ENCODE measurements around the gene SLC2A6. TPM values are rescaled to one million over a fixed set of nuclear protein-coding genes. Genes with fewer than 3 reads are reported as not detected.

The SLC2A6 gene
- total RNA-seq, 1 donor from 2014 or later: 8.4 TPM

DNA sequence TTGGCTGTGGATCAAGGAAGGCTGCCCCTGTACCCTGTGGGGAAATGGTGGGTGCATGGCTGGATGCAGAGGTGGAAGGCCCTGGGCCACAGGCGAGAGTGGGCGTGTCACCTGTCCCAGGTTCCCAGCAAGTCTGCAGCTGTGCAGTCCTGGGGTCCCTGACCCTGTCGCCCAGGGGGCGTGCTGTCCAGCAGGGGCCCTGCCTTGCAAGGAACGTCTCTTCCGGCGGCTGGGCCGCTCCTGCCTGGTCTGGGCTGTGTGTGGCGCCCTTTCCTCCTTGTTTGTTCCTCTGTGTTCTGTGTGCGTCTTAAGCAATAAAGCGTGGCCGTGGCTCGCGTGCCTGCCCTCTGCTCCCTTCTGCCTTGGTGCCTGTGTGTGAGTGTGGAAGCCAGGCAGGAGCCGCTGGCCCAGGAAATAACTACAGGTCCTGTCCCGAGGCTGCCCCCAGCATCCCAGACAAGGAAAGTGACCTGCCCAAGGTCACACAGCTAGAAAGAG lies 8.4 kb downstream of the SLC2A6 start:
- no peaks in the 10 kb centered on the region for H3K4me1 Mint-ChIP-seq (ENCODE audit: unreplicated experiment)
- H3K9me3 Mint-ChIP-seq (ENCODE audit: unreplicated experiment): no peaks in the 10 kb centered on the region
- no peaks in the 10 kb centered on the region for H3K27me3 Mint-ChIP-seq (ENCODE audit: unreplicated experiment)
- no peak overlapping the region for H3K4me3 Mint-ChIP-seq (ENCODE audit: unreplicated experiment)
- H3K36me3 Mint-ChIP-seq (ENCODE audit: unreplicated experiment): peaks cover 2% of the 10 kb centered on the region
- TF ChIP-seq, protein P1, sequence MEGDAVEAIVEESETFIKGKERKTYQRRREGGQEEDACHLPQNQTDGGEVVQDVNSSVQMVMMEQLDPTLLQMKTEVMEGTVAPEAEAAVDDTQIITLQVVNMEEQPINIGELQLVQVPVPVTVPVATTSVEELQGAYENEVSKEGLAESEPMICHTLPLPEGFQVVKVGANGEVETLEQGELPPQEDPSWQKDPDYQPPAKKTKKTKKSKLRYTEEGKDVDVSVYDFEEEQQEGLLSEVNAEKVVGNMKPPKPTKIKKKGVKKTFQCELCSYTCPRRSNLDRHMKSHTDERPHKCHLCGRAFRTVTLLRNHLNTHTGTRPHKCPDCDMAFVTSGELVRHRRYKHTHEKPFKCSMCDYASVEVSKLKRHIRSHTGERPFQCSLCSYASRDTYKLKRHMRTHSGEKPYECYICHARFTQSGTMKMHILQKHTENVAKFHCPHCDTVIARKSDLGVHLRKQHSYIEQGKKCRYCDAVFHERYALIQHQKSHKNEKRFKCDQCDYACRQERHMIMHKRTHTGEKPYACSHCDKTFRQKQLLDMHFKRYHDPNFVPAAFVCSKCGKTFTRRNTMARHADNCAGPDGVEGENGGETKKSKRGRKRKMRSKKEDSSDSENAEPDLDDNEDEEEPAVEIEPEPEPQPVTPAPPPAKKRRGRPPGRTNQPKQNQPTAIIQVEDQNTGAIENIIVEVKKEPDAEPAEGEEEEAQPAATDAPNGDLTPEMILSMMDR (IDR thresholded peaks at IDR 0.05): no peak
- DNase-seq (ENCODE audit: extremely low spot score, unreplicated experiment): no peak
- no peak overlapping the region for H3K27ac Mint-ChIP-seq (ENCODE audit: unreplicated experiment)

GRCh38 chr9:133468777-133469421 lies 10.0 kb downstream of the SLC2A6 start:
- H3K4me3 Mint-ChIP-seq (ENCODE audit: unreplicated experiment): no peak overlapping the region
- DNase-seq (ENCODE audit: extremely low spot score, unreplicated experiment): no peak
- H3K27me3 Mint-ChIP-seq (ENCODE audit: unreplicated experiment): no peaks in the 10 kb centered on the region
- H3K36me3 Mint-ChIP-seq (ENCODE audit: unreplicated experiment): peaks cover 3% of the 10 kb centered on the region
- no peaks in the 10 kb centered on the region for H3K9me3 Mint-ChIP-seq (ENCODE audit: unreplicated experiment)
- TF ChIP-seq, protein P1 (IDR thresholded peaks at IDR 0.05): no peak
- no peak overlapping the region for H3K27ac Mint-ChIP-seq (ENCODE audit: unreplicated experiment)
- H3K4me1 Mint-ChIP-seq (ENCODE audit: unreplicated experiment): no peaks in the 10 kb centered on the region

DNA sequence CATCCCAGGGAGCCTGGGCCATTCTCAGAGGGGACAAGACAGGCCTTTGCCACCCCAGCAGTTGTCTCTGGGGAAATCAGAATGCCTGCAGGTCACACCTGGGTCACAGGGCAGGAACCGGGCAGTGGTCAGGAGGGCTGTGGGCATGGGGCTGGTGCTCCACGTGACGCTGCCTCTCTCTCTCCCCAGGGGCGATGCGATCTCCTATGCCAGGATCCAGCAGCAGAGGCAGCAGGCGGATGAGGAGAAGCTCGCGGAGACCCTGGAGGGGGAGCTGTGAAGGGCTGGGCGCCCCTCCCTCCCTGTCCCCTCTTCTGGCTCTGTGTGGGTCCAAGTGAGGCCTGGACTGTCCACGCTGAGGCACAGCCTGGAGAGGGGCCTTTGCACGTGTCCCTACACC lies 10.5 kb downstream of the SLC2A6 start:
- Mint-ChIP-seq H3K27ac (ENCODE audit: unreplicated experiment) (no peak overlapping the region), H3K27me3 (ENCODE audit: unreplicated experiment) (no peaks in the 10 kb centered on the region), H3K36me3 (ENCODE audit: unreplicated experiment) (peaks cover 8% of the 10 kb centered on the region), H3K4me1 (ENCODE audit: unreplicated experiment) (no peaks in the 10 kb centered on the region), H3K9me3 (ENCODE audit: unreplicated experiment) (no peaks in the 10 kb centered on the region), H3K4me3 (ENCODE audit: unreplicated experiment) (no peak overlapping the region)
- TF ChIP-seq, protein P1 (IDR thresholded peaks at IDR 0.05): no peak
- no peak for DNase-seq (ENCODE audit: extremely low spot score, unreplicated experiment)

DNA sequence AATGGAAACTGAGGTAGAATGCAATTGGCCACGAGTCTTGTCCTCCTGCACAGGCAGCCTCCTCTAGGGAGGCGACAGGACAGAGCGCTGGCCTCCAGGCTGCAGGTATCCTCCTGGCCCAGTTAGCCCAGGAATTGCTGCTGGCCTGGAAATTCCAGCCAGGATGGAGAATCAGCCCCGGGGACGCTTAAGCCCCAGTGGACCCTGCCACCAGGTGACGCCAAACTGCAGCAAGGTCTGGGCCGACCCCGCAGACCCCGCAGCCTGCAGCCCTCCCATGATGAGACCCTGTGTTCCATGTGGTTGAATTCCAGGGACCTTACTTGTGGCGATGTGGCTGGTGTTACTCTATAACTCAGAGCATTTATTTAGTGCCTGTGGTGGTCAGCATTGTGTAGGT lies 11.8 kb downstream of the SLC2A6 start:
- peaks cover 9% of the 10 kb centered on the region for H3K36me3 Mint-ChIP-seq (ENCODE audit: unreplicated experiment)
- H3K4me3 Mint-ChIP-seq (ENCODE audit: unreplicated experiment): no peak overlapping the region
- no peaks in the 10 kb centered on the region for H3K9me3 Mint-ChIP-seq (ENCODE audit: unreplicated experiment)
- TF ChIP-seq, protein P1 (IDR thresholded peaks at IDR 0.05): no peak
- H3K27ac Mint-ChIP-seq (ENCODE audit: unreplicated experiment): no peak overlapping the region
- no peaks in the 10 kb centered on the region for H3K4me1 Mint-ChIP-seq (ENCODE audit: unreplicated experiment)
- no peaks in the 10 kb centered on the region for H3K27me3 Mint-ChIP-seq (ENCODE audit: unreplicated experiment)
- DNase-seq (ENCODE audit: extremely low spot score, unreplicated experiment): no peak

DNA sequence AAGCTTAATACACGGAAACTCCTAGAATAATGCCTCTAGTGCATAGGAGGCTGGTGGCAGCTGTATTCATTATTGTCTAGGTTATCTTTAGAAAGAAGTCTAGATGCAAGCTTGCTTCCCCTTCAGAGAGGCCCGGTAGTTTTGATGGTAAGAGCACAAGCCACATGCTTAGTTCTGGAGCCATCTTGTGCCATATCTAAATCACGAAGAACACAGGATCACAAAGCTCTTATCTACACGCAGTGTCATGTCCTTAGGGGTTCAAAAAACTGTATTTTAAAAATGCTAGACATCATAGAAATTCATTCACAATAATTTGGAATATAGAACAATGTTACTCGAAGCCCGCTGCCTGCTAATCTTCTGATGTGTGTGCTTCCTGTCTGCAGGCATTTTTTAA lies 12.9 kb downstream of the SLC2A6 start:
- TF ChIP-seq, protein P1 (IDR thresholded peaks at IDR 0.05): no peak
- Mint-ChIP-seq H3K4me3 (ENCODE audit: unreplicated experiment) (no peak overlapping the region), H3K27me3 (ENCODE audit: unreplicated experiment) (no peaks in the 10 kb centered on the region), H3K9me3 (ENCODE audit: unreplicated experiment) (no peaks in the 10 kb centered on the region), H3K36me3 (ENCODE audit: unreplicated experiment) (peaks cover 9% of the 10 kb centered on the region), H3K4me1 (ENCODE audit: unreplicated experiment) (peaks cover 6% of the 10 kb centered on the region), H3K27ac (ENCODE audit: unreplicated experiment) (no peak overlapping the region)
- no peak for DNase-seq (ENCODE audit: extremely low spot score, unreplicated experiment)

All from osteocyte (in vitro differentiated cells).